Lung (tissue), 12 donors: ENCODE data around the gene SLC44A5. TPM values are rescaled to one million over a fixed set of nuclear protein-coding genes. Genes with fewer than 3 reads are reported as not detected.

Source experiments
- ATAC-seq: fragments of 200-7000 bp; cut with Tn5 transposase; one replicate; pipeline ENCODE4 v1.9.1; 2020; ENCODE audit warnings: moderate number of reproducible peaks; ENCODE audit not compliant: insufficient read depth, low FRiP score
- DNase-seq, 3 donors: peaks; one replicate each; pipeline ENCODE4 v3.0.0-alpha.2; 2013 to 2017
- H3K27ac ChIP-seq, 2 donors: one replicate each; pipeline ENCODE4 v1.5.1; 2013; ENCODE audit warnings: mild to moderate bottlenecking in 2 of 2, moderate library complexity in 2 of 2, control low read depth in 1 of 2, inconsistent platforms in 1 of 2, low read depth in 1 of 2, low read length in 1 of 2
- H3K27me3 ChIP-seq, 3 donors: one replicate each; pipeline ENCODE4 v1.5.1; 2013; ENCODE audit warnings: low read length in 2 of 3; ENCODE audit not compliant: control insufficient read depth in 3 of 3, insufficient read depth in 3 of 3
- H3K36me3 ChIP-seq, 4 donors: one replicate each; pipeline ENCODE4 v1.5.1; 2013; ENCODE audit warnings: low read length in 4 of 4, mild to moderate bottlenecking in 1 of 4, moderate library complexity in 1 of 4; ENCODE audit not compliant: control insufficient read depth in 4 of 4, insufficient read depth in 4 of 4
- H3K4me1 ChIP-seq, 5 donors: one replicate each; pipeline ENCODE4 v1.5.1; 2013; ENCODE audit warnings: low read length in 5 of 5, mild to moderate bottlenecking in 2 of 5, moderate library complexity in 1 of 5; ENCODE audit not compliant: control insufficient read depth in 5 of 5, insufficient read depth in 5 of 5
- H3K4me3 ChIP-seq: one replicate; pipeline ENCODE4 v1.5.1; 2013; ENCODE audit warnings: mild to moderate bottlenecking, control low read depth, moderate library complexity
- H3K9ac ChIP-seq, 2 donors: one replicate each; pipeline ENCODE4 v1.5.1; 2013; ENCODE audit warnings: low read length in 2 of 2, control low read depth in 1 of 2; ENCODE audit not compliant: insufficient read depth in 1 of 2
- H3K9me3 ChIP-seq, 4 donors: one replicate each; pipeline ENCODE4 v1.5.1; 2013; ENCODE audit warnings: low read length in 3 of 4, mild to moderate bottlenecking in 1 of 4, moderate library complexity in 1 of 4; ENCODE audit not compliant: control insufficient read depth in 4 of 4, insufficient read depth in 3 of 4
- CTCF ChIP-seq: IDR thresholded peaks from 2 replicates; pipeline ENCODE4 v1.5.1; 2012; ENCODE audit warnings: mild to moderate bottlenecking; ENCODE audit errors: control extremely low read depth, extremely low read depth
- WGBS, 2 donors: extraction: QIAGEN DNeasy Blood & Tissue Kit; methylation state at CpG; one replicate each; pipeline ENCODE4 v1.1.7; 2013; 5-methylcytosine and 5-hydroxymethylcytosine counted together
- polyA plus RNA-seq, 2 donors: library from polyadenylated mRNA; stranded (reverse); fragments of 200-250 nt; gene quantifications; one replicate each; pipeline ENCODE4 v1.2.1, GENCODE V29; 2013
- total RNA-seq, 2 donors: library from RNA; depleted of rRNA in 1 of 2; stranded (reverse); fragments of >200 nt in 1 of 2; gene quantifications; one replicate each; pipeline ENCODE4 v1.2.1, GENCODE V29; 2014 to 2021
- donor health status: control.
- donor health status: control.
- donor health status: Bipolar disorder and iron deficiency.
- donor health status: healthy.
- donor health status: DM: yes; HTN: yes; CAD: no.

SLC44A5 gene
- total and polyA plus RNA-seq, 4 donors = 0.10 to 1.6 (median 0.43) TPM

- ATAC-seq = no peak
- WGBS, 2 donors = 90 to 94% methylated on average over 2 of the region's 2 CpGs
- no peak for TF ChIP-seq CTCF
Observed at GRCh38 chr1:75312620-75313019, 298.3 kb downstream of the SLC44A5 start.

GRCh38 chr1:75310067-75310466, 300.8 kb downstream of the SLC44A5 start:
- Histone ChIP-seq H3K36me3 (no peaks in the 10 kb centered on the region), H3K9me3 (no peaks in the 10 kb centered on the region), H3K27ac (no peak overlapping the region), H3K4me3 (no peak overlapping the region), H3K4me1 (no peaks in the 10 kb centered on the region), H3K27me3 (no peaks in the 10 kb centered on the region), H3K9ac (no peak overlapping the region)
- ATAC-seq (no peak), DNase-seq (no peak)
- no peak for TF ChIP-seq CTCF

More at GRCh38 chr1:75312620-75313019, 298.3 kb downstream of the SLC44A5 start:
- Histone ChIP-seq H3K4me3 (no peak overlapping the region), H3K4me1 (no peaks in the 10 kb centered on the region), H3K27ac (no peak overlapping the region), H3K27me3 (no peaks in the 10 kb centered on the region), H3K36me3 (no peaks in the 10 kb centered on the region), H3K9ac (no peak overlapping the region), H3K9me3 (no peaks in the 10 kb centered on the region)
- DNase-seq = no peak

- Histone ChIP-seq H3K9ac (no peak overlapping the region), H3K9me3 (no peaks in the 10 kb centered on the region), H3K4me3 (no peak overlapping the region), H3K4me1 (no peaks in the 10 kb centered on the region), H3K36me3 (no peaks in the 10 kb centered on the region), H3K27me3 (no peaks in the 10 kb centered on the region), H3K27ac (no peak overlapping the region)
- no peak for DNase-seq
- 81 to 86% methylated on average over 2 of the region's 2 CpGs for WGBS, 2 donors
- no peak for TF ChIP-seq CTCF
- ATAC-seq = no peak
Observed at GRCh38 chr1:75308365-75308764, 302.5 kb downstream of the SLC44A5 start.

GRCh38 chr1:75305061-75305460, 305.9 kb downstream of the SLC44A5 start:
- Histone ChIP-seq H3K27ac (no peak overlapping the region), H3K9me3 (no peaks in the 10 kb centered on the region), H3K9ac (no peak overlapping the region), H3K4me1 (no peaks in the 10 kb centered on the region), H3K27me3 (no peaks in the 10 kb centered on the region), H3K4me3 (no peak overlapping the region), H3K36me3 (no peaks in the 10 kb centered on the region)
- WGBS, 2 donors = 82 to 90% methylated on average over 2 of the region's 2 CpGs
- TF ChIP-seq CTCF = no peak
- no peak for ATAC-seq
- DNase-seq = no peak
